ENCODE measurements around the gene ZNF362. TPM values are rescaled to one million over a fixed set of nuclear protein-coding genes. Genes with fewer than 3 reads are reported as not detected.

Gene ZNF362
- total RNA-seq, 1 experiment from 2014 or later, result 11.1 TPM

- Histone ChIP-seq H4K20me1 (ENCODE audit: insufficient read depth) (peaks cover 3% of the 10 kb centered on the region; the same call in 1 of the 2 replicates), H2AFZ (ENCODE audit: low read depth, low read length, poor library complexity, severe bottlenecking) (no peak overlapping the region), H3K79me2 (ENCODE audit: insufficient read depth, low read length) (peaks cover 82% of the 10 kb centered on the region), H3K9me3 (ENCODE audit: control insufficient read depth in 1 of 2, insufficient read depth in 1 of 2, low read depth in 1 of 2, low read length in 2 of 2) (no peaks in the 10 kb centered on the region), H3K4me2 (ENCODE audit: low read length) (no peak overlapping the region), H3K4me1 (ENCODE audit: control insufficient read depth in 1 of 2, insufficient read depth in 2 of 2, low read length in 2 of 2) (peaks cover 0 to 9% of the 10 kb centered on the region in 2 experiments; a peak in 2 of 4 replicates), H3K27ac (ENCODE audit: low read depth, low read length) (no peak overlapping the region), H3K36me3 (ENCODE audit: control insufficient read depth in 1 of 2, insufficient read depth in 2 of 2, low read length in 2 of 2) (peaks cover 65 to 69% of the 10 kb centered on the region in 2 experiments), H3K27me3 (ENCODE audit: insufficient read depth, low read length) (no peaks in the 10 kb centered on the region), H3K4me3 (replicated peaks in 1 of 2; ENCODE audit: low read depth in 1 of 2, low read length in 2 of 2) (no peak overlapping the region), H3K9me2 (ENCODE audit: insufficient read depth) (no peaks in the 10 kb centered on the region), H3K9ac (ENCODE audit: low read length) (no peak overlapping the region)
- POLR2A ChIA-PET, result no interaction called here
- CTCF ChIA-PET, result interaction anchor here (0.6 kb wide), 1 partner anchor 150 kb away, joined by 3 read pairs; no protein-coding TSS in a partner anchor
- TF ChIP-seq SIN3A (IDR thresholded peaks at IDR 0.05; ENCODE audit: low read depth) (no peak), TCF7L2 (IDR thresholded peaks at IDR 0.05; ENCODE audit: borderline replicate concordance, extremely low read depth, insufficient read depth, insufficient read length) (no peak), SRF (IDR thresholded peaks at IDR 0.05; ENCODE audit: low read depth) (no peak), EGR1 (IDR thresholded peaks at IDR 0.05; ENCODE audit: low read depth) (no peak), CEBPB (IDR thresholded peaks at IDR 0.05; ENCODE audit: low read depth) (no peak), SP1 (IDR thresholded peaks at IDR 0.05; ENCODE audit: low read depth) (no peak), ZNF274 (IDR thresholded peaks at IDR 0.05; ENCODE audit: low read depth, low read length) (no peak), EZH2 (IDR thresholded peaks at IDR 0.05) (no peak), RAD21 (IDR thresholded peaks at IDR 0.05; ENCODE audit: low read depth) (no peak), ZFX (IDR thresholded peaks at IDR 0.05) (no peak), FOSL1 (IDR thresholded peaks at IDR 0.05; ENCODE audit: low read depth) (no peak), ELF1 (IDR thresholded peaks at IDR 0.05; ENCODE audit: borderline replicate concordance, low read depth) (no peak), POLR2A (IDR thresholded peaks at IDR 0.05; ENCODE audit: borderline replicate concordance, extremely low read depth, insufficient read depth, insufficient read length) (no peak), CBX3 (IDR thresholded peaks at IDR 0.05; ENCODE audit: low read depth) (no peak), EZH2phosphoT487 (IDR thresholded peaks at IDR 0.05; ENCODE audit: borderline replicate concordance) (no peak), CTCF (IDR thresholded peaks at IDR 0.05 in 2 of 3, conservative IDR thresholded peaks at IDR 0.05 in 1 of 3; ENCODE audit: borderline replicate concordance in 1 of 3, insufficient read depth in 1 of 3, low read depth in 2 of 3, low read length in 2 of 3) (no peak)
- TF ChIP-seq, protein P1, sequence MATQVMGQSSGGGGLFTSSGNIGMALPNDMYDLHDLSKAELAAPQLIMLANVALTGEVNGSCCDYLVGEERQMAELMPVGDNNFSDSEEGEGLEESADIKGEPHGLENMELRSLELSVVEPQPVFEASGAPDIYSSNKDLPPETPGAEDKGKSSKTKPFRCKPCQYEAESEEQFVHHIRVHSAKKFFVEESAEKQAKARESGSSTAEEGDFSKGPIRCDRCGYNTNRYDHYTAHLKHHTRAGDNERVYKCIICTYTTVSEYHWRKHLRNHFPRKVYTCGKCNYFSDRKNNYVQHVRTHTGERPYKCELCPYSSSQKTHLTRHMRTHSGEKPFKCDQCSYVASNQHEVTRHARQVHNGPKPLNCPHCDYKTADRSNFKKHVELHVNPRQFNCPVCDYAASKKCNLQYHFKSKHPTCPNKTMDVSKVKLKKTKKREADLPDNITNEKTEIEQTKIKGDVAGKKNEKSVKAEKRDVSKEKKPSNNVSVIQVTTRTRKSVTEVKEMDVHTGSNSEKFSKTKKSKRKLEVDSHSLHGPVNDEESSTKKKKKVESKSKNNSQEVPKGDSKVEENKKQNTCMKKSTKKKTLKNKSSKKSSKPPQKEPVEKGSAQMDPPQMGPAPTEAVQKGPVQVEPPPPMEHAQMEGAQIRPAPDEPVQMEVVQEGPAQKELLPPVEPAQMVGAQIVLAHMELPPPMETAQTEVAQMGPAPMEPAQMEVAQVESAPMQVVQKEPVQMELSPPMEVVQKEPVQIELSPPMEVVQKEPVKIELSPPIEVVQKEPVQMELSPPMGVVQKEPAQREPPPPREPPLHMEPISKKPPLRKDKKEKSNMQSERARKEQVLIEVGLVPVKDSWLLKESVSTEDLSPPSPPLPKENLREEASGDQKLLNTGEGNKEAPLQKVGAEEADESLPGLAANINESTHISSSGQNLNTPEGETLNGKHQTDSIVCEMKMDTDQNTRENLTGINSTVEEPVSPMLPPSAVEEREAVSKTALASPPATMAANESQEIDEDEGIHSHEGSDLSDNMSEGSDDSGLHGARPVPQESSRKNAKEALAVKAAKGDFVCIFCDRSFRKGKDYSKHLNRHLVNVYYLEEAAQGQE (IDR thresholded peaks at IDR 0.05; ENCODE audit: low read depth), result no peak
- TF ChIP-seq, protein P2, sequence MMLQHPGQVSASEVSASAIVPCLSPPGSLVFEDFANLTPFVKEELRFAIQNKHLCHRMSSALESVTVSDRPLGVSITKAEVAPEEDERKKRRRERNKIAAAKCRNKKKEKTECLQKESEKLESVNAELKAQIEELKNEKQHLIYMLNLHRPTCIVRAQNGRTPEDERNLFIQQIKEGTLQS (IDR thresholded peaks at IDR 0.05), result no peak
- TF ChIP-seq, protein P3, sequence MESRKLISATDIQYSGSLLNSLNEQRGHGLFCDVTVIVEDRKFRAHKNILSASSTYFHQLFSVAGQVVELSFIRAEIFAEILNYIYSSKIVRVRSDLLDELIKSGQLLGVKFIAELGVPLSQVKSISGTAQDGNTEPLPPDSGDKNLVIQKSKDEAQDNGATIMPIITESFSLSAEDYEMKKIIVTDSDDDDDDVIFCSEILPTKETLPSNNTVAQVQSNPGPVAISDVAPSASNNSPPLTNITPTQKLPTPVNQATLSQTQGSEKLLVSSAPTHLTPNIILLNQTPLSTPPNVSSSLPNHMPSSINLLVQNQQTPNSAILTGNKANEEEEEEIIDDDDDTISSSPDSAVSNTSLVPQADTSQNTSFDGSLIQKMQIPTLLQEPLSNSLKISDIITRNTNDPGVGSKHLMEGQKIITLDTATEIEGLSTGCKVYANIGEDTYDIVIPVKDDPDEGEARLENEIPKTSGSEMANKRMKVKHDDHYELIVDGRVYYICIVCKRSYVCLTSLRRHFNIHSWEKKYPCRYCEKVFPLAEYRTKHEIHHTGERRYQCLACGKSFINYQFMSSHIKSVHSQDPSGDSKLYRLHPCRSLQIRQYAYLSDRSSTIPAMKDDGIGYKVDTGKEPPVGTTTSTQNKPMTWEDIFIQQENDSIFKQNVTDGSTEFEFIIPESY (IDR thresholded peaks at IDR 0.05; ENCODE audit: extremely low read depth, insufficient replicate concordance, low read length), result no peak
- TF ChIP-seq, protein P4, sequence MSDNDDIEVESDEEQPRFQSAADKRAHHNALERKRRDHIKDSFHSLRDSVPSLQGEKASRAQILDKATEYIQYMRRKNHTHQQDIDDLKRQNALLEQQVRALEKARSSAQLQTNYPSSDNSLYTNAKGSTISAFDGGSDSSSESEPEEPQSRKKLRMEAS (IDR thresholded peaks at IDR 0.05), result no peak
- intact Hi-C loops (cut with micrococcal nuclease), result no loop called here
- DNase-seq (ENCODE audit: low read depth, low spot score) (no peak), ATAC-seq (no peak)
- RAD21 ChIA-PET (ENCODE audit: low non-redundant PET in 1 of 2, low total read pairs in 2 of 2, uncharacterized antibody in 2 of 2, unreplicated experiment in 2 of 2), result no interaction called here
- BruUV-seq (replicated peaks), result no TSS peak
Observed at GRCh38 chr1:33334081-33334552, 77.8 kb downstream of the ZNF362 start.

Data from HCT116 (cell line).